DND-41 (cell line): ENCODE results near the gene RAD51AP2.

Experiments used
- ATAC-seq: fragments of 200-7000 bp; cut with Tn5 transposase; 3 replicates; pipeline ENCODE4 v1.9.1; 2021; ENCODE audit warnings: low read depth; ENCODE audit not compliant: insufficient read depth
- DNase-seq: peaks from one replicate; pipeline ENCODE4 v3.0.0-alpha.2; 2020
- H2AFZ ChIP-seq: 2 replicates; pipeline ENCODE4 v1.6.0; 2012; ENCODE audit warnings: low read depth, low read length
- H3K27ac ChIP-seq: 2 replicates; pipeline ENCODE4 v1.5.1; 2012; ENCODE audit warnings: low read length, inconsistent platforms
- H3K27me3 ChIP-seq: fragments of 200-600 bp; sonication (generic); 2 replicates; pipeline ENCODE4 v1.6.0; 2012; ENCODE audit warnings: low read length, mild to moderate bottlenecking, inconsistent platforms; ENCODE audit not compliant: insufficient read depth, poor library complexity
- H3K36me3 ChIP-seq: 2 replicates; pipeline ENCODE4 v1.5.1; 2012; ENCODE audit warnings: low read length, inconsistent platforms; ENCODE audit not compliant: insufficient read depth
- H3K4me1 ChIP-seq: 2 replicates; pipeline ENCODE4 v1.5.1; 2012; ENCODE audit warnings: mild to moderate bottlenecking, low read length; ENCODE audit not compliant: insufficient read depth
- H3K4me2 ChIP-seq: 2 replicates; pipeline ENCODE4 v1.6.0; 2012; ENCODE audit warnings: mild to moderate bottlenecking, moderate library complexity, low read length, inconsistent platforms; ENCODE audit not compliant: insufficient read depth
- H3K4me3 ChIP-seq, 2 experiments: fragments of 200-600 bp in 1 of 2; shearing (Covaris generic) in 1 of 2; 2 replicates each; pipeline ENCODE4 v1.5.1; 2012 to 2016; ENCODE audit warnings: inconsistent platforms in 2 of 2, low read length in 2 of 2, mild to moderate bottlenecking in 2 of 2, low read depth in 1 of 2, moderate library complexity in 1 of 2
- H3K79me2 ChIP-seq: 2 replicates; pipeline ENCODE4 v1.6.0; 2012; ENCODE audit warnings: low read length, inconsistent platforms; ENCODE audit not compliant: insufficient read depth
- H3K9ac ChIP-seq: 2 replicates; pipeline ENCODE4 v1.6.0; 2012; ENCODE audit warnings: low read depth, mild to moderate bottlenecking, inconsistent platforms, low read length, moderate library complexity
- H3K9me3 ChIP-seq: 2 replicates; pipeline ENCODE4 v1.5.1; 2012; ENCODE audit warnings: low read length, moderate library complexity, mild to moderate bottlenecking, inconsistent platforms; ENCODE audit not compliant: insufficient read depth, severe bottlenecking
- H4K20me1 ChIP-seq: 2 replicates; pipeline ENCODE4 v1.6.0; 2012; ENCODE audit warnings: low read length; ENCODE audit not compliant: insufficient read depth
- CTCF ChIP-seq: IDR thresholded peaks from 2 replicates; pipeline ENCODE4 v1.5.1; 2012; ENCODE audit warnings: borderline replicate concordance, low read length, moderate library complexity, mild to moderate bottlenecking; ENCODE audit not compliant: poor library complexity, severe bottlenecking; ENCODE audit errors: extremely low read depth
- EZH2 ChIP-seq: IDR thresholded peaks from 3 replicates; pipeline ENCODE4 v1.6.1; 2012; ENCODE audit warnings: borderline replicate concordance, low read depth, mild to moderate bottlenecking, moderate library complexity, low read length, inconsistent platforms; ENCODE audit not compliant: severe bottlenecking

RAD51AP2 gene

GRCh38 chr2:17540813-17541530 lies 22.7 kb upstream of the RAD51AP2 start:
- no peak overlapping the region for H2AFZ ChIP-seq
- H3K4me1 ChIP-seq: no peaks in the 10 kb centered on the region
- no peak overlapping the region for H3K9ac ChIP-seq
- ATAC-seq (no peak), DNase-seq (no peak)
- TF ChIP-seq CTCF (no peak), EZH2 (no peak)
- H4K20me1 ChIP-seq: no peaks in the 10 kb centered on the region
- H3K9me3 ChIP-seq: peaks cover 2% of the 10 kb centered on the region
- H3K36me3 ChIP-seq: no peaks in the 10 kb centered on the region
- H3K4me3 ChIP-seq: no peak overlapping the region
- H3K79me2 ChIP-seq: no peaks in the 10 kb centered on the region
- H3K27me3 ChIP-seq: no peaks in the 10 kb centered on the region
- H3K27ac ChIP-seq: no peak overlapping the region
- no peak overlapping the region for H3K4me2 ChIP-seq

GRCh38 chr2:17540093-17540812 lies 22.0 kb upstream of the RAD51AP2 start, which contains the start of gene VSNL1:
Gene VSNL1, plus strand, starts transcription at chr2:17540696. Its CDS starts 51,379 bp downstream, at chr2:17592075.
- no peaks in the 10 kb centered on the region for H3K36me3 ChIP-seq
- H3K4me3 ChIP-seq: no peak within 1 kb of the TSS
- no peak within 1 kb of the TSS for H3K9ac ChIP-seq
- no peak for TF ChIP-seq EZH2
- no peak for TF ChIP-seq CTCF
- H2AFZ ChIP-seq: no peak within 1 kb of the TSS
- no peaks in the 10 kb centered on the region for H3K27me3 ChIP-seq
- no peak within 1 kb of the TSS for H3K27ac ChIP-seq
- H4K20me1 ChIP-seq: no peaks in the 10 kb centered on the region
- H3K4me2 ChIP-seq: no peak within 1 kb of the TSS
- no peaks in the 10 kb centered on the region for H3K79me2 ChIP-seq
- ATAC-seq: no peak
- no peaks in the 10 kb centered on the region for H3K4me1 ChIP-seq
- DNase-seq: no peak
- peaks cover 2% of the 10 kb centered on the region for H3K9me3 ChIP-seq

GRCh38 chr2:17539611-17540092 lies 21.4 kb upstream of the RAD51AP2 start:
- Histone ChIP-seq H3K4me3 (no peak overlapping the region), H3K27ac (no peak overlapping the region), H3K36me3 (no peaks in the 10 kb centered on the region), H3K27me3 (no peaks in the 10 kb centered on the region), H3K79me2 (no peaks in the 10 kb centered on the region), H3K9me3 (peaks cover 2% of the 10 kb centered on the region), H3K9ac (no peak overlapping the region), H2AFZ (no peak overlapping the region), H3K4me1 (no peaks in the 10 kb centered on the region), H4K20me1 (no peaks in the 10 kb centered on the region), H3K4me2 (no peak overlapping the region)
- ATAC-seq: no peak
- DNase-seq: no peak
- TF ChIP-seq CTCF (no peak), EZH2 (no peak)
